ENCODE results near the gene PPM1D.
A peak's percentile ranks its signal among the peaks of the same experiment; 100 is the strongest.
"Not testable (repeated sequence)": the region's sequence is repeated elsewhere in the genome, so short reads cannot be mapped to it uniquely, and the experiment has no call there.

Gene PPM1D

GRCh38 chr17:60674637-60675036 is 74.6 kb downstream of the PPM1D start:
- DNase-seq (ENCODE audit: low read depth): not testable (repeated sequence)

GRCh38 chr17:60675997-60676396 is 76.0 kb downstream of the PPM1D start:
- no peak for DNase-seq (ENCODE audit: low read depth)

DNA sequence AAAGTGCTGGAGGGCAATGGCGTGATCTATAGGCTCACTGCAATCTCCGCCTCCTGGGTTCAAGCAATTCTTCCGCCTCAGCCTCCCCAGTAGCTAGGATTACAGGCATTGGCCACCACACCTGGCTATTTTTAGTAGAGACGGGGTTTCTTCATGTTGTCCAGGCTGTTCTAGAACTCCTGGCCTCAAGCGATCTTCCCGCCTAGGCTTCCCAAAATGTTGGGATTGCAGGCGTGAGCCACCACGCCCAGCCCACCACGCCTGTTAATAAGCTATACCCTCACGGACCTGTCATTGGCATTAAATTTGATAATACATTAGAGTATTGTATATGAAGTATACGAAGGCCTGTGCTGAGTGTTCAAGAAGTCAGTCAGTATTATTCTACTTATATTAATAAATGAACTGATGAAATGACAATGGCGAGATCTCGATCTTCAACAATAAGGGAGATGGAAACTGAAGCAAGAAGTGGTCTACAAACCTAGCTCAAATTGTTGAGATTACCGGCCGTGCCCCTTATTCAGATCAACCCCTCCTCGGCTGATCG is 76.8 kb downstream of the PPM1D start:
- DNase-seq (ENCODE audit: low read depth): no peak

DNA sequence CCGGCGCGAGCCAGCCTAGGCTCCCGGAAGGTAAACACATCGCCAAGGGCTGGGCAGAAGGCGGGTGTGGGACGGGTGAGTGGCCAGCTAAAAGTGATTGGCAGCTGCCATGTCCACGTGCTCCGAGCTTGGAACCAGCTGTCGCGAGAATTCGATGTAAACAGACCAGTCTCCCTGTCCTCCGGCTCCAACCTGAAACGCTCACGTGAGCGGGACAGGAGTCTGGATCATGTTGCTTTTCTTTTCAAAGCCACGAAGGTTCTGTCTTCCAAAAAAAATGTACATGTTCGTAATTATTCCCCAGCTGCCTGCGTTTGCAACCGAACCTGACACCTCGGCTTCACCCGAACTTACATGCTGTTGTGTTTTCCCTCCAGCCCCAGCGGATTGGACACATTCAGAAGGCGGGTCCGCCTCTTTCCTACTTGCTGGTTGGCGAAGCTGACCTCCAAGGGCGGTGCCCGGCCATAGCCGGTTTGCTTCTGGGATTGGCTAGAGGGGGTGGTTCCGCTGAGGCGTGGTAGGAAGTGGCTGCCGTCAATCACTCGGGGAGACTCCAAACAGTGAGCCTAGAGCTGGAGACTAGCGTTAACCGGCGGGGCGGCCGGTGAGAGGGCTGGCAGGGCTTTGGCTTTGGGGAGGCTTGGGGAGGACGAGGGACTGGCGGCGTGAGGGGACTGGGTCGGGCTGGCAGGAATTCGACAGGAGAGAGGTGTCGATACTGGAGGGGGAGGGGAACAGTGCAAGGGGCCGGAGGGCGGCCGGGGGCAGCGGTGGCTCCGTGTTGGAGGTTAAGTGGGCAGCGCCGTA is 77.5 kb downstream of the PPM1D start, which contains the start of gene BCAS3:
BCAS3 (plus strand) TSS at position 544 of the 810 bp plus-strand sequence.
- DNase-seq (ENCODE audit: low read depth): peak; percentile 97

DNA sequence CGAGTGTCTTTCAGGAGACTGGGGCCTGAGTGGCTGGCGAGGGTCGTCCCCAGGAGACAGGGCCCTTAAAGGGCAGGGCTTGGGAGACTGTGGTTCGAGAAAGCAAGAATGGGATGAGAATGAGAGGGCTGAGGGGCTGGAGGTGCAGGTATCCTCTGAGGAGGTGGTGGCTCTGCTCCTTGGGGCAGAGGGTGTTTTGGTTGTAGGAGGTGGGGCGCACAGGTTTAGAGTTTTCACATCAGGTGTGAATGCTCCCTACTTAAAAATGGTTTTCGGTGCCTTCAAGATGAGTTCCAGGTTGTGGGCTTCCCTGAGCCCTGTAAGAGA is 78.1 kb downstream of the PPM1D start:
- no peak for DNase-seq (ENCODE audit: low read depth)

- DNase-seq (ENCODE audit: low read depth): no peak
Measured at GRCh38 chr17:60679287-60679686, 79.3 kb downstream of the PPM1D start.

GRCh38 chr17:60680754-60681153 is 80.8 kb downstream of the PPM1D start:
- DNase-seq (ENCODE audit: low read depth): no peak

- no peak for DNase-seq (ENCODE audit: low read depth)
Measured at GRCh38 chr17:60685437-60685836, 85.4 kb downstream of the PPM1D start.

DNA sequence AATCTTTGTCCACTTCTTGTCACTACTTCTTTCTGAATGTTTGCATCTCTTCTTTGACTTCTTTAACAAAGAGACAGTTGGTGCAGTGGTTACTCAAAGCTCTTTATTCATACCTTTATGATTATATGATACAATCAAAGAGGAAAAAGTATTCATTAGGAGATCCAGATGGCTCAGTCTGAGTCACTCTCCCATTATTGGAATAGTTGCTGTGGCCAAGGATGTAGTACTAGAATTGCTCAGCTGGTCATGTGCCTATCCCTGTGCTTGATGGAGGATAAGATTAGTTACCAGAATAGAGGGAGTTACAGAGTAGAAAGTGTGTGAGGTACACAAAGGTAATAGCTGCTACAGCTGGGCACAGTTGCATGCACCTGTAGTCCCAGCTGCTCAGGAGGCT is 96.0 kb downstream of the PPM1D start:
- no peak for DNase-seq (ENCODE audit: low read depth)

DNA sequence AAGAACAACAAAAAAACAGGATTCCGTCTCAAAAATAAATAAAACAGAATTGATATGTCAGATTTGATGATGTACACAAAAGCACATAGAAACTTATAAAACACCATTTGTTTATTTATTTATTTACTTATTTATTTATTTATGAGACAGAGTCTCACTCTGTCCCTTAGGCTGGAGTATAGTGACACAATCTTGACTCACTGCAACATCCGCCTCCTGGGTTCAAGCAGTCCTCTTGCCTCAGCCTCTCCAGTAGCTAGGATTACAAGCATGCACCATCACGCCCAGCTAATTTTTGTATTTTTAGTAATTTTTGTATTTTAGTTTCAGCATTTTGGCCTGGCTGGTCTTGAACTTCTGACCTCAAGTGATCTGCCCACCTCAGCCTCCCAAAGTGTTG is 99.1 kb downstream of the PPM1D start:
- no peak for DNase-seq (ENCODE audit: low read depth)

DNA sequence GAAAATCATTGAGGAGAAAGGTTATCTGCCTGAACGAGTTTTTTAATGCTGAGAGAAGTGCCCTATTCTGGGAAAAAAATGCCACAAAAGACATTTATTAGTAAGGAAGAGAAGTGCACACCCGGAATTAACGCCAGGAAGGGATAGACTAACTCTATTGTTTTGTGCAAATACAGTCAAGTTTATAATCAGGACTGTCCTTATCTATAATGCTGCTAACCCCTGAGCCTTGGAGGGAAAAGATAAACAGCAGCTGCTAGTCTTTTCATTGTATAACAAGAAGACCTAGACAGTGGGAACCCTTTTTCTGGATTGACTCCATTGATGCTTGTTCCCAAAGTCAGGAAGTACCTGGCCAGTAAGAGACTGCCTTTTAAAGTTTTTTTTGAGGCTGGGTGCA is 104.2 kb downstream of the PPM1D start:
- no peak for DNase-seq (ENCODE audit: low read depth)

DNA sequence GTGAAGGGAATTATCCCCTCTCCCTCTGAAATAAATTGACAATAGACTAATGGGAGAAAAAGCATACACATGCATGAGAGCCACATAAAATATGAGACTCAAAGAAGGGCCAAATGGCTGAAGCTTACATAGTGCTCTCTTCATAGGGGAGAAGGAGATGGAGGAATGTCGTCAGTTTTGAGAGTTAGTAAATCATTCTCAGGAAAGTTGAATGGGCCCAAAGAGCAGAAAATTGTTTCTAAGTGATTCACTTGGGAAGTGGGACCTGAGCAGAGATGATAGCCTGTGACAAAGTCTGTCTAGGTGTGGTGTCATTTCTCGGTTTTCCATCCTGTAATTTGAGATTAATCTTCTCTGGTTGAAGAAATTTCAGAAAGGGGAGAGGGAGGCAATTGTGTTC is 112.7 kb downstream of the PPM1D start:
- DNase-seq (ENCODE audit: low read depth): no peak

- no peak for DNase-seq (ENCODE audit: low read depth)
Measured at GRCh38 chr17:60713608-60714007, 113.6 kb downstream of the PPM1D start.

All from activated gamma-delta T cell treated with anti-CD3 and anti-CD28 coated beads, Interleukin-2, amount 50 U/mL, for 16 hours (primary cell).